ENCODE results near the gene ATOSB. TPM values are rescaled to one million over a fixed set of nuclear protein-coding genes. Genes with fewer than 3 reads are reported as not detected.

The ATOSB gene
- total and polyA plus RNA-seq, 8 donors: 8.6 to 63.0 (median 14.0) TPM

- peak overlapping the region; percentile 53 to 65 (median 60) for H3K4me3 ChIP-seq
- peak overlapping the region; percentile 87 to 95 (median 92) for H3K27ac ChIP-seq
- DNase-seq: no peak
- TF ChIP-seq EP300 (IDR thresholded peaks at IDR 0.05) (no peak), POLR2AphosphoS5 (IDR thresholded peaks at IDR 0.05) (no peak), POLR2A (IDR thresholded peaks at IDR 0.05) (no peak)
- TF ChIP-seq, protein P1, sequence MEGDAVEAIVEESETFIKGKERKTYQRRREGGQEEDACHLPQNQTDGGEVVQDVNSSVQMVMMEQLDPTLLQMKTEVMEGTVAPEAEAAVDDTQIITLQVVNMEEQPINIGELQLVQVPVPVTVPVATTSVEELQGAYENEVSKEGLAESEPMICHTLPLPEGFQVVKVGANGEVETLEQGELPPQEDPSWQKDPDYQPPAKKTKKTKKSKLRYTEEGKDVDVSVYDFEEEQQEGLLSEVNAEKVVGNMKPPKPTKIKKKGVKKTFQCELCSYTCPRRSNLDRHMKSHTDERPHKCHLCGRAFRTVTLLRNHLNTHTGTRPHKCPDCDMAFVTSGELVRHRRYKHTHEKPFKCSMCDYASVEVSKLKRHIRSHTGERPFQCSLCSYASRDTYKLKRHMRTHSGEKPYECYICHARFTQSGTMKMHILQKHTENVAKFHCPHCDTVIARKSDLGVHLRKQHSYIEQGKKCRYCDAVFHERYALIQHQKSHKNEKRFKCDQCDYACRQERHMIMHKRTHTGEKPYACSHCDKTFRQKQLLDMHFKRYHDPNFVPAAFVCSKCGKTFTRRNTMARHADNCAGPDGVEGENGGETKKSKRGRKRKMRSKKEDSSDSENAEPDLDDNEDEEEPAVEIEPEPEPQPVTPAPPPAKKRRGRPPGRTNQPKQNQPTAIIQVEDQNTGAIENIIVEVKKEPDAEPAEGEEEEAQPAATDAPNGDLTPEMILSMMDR (IDR thresholded peaks at IDR 0.05): no peak
- H3K9me3 ChIP-seq: no peaks in the 10 kb centered on the region
- WGBS, 5 donors: 0 to 1% (median 0%) methylated on average over 7 to 12 of the region's 12 CpGs
- H3K4me1 ChIP-seq: peaks cover 36 to 54% (median 53%) of the 10 kb centered on the region in 4 donors
- no peaks in the 10 kb centered on the region for H3K36me3 ChIP-seq
- no peaks in the 10 kb centered on the region for H3K27me3 ChIP-seq
- intact Hi-C loops (cut with DNase I; ENCODE audit: low total_unique reads): loop anchor here (5.0 to 10.0 kb wide), 2 partner anchors 141 to 358 kb away; no protein-coding TSS in a partner anchor
Measured at GRCh38 chr9:35116539-35116897, 856 bp upstream of the ATOSB start.

DNA sequence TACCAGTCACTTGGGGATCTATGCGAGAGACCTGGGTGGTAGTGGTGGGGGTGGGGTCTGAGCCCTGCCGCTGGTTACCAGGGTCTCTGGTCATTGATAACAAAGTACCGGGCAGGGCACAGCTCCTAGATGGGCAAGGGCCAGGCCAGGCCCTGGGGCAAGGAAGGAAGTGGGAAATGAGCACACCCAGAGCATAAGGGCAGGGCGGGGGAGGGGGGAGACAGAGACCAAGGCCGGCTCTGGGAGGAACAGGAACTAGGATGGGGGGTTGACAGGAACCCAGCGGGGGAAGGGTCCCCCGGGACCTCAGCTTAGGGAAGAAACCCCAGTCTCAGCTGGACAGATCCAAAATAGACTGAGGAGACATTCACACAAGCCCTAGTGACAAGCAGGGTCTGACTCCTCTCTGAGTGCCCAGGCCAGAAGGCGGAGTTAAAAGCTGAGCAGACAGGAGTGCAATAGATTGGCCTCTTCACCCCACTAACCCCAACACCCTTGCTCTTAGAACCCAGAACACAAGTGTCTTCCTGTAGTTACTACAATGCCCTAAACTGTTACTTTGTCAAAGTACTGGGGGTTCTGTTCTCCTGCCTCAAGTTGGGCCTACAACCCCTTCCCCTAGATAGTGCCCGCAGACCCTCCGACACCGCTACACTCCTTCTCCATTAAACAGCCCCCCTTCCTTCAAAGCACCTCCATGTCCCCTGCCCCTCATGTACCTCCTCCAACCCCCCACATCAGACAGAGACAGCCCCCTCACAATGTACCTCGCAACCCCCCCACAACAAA is 628 bp downstream of the ATOSB start:
- H3K27ac ChIP-seq: peak overlapping the region; percentile 87 to 95 (median 92)
- no peaks in the 10 kb centered on the region for H3K9me3 ChIP-seq
- TF ChIP-seq, protein P1 (IDR thresholded peaks at IDR 0.05): no peak
- TF ChIP-seq EP300 (IDR thresholded peaks at IDR 0.05): no peak
- TF ChIP-seq POLR2A (IDR thresholded peaks at IDR 0.05): no peak
- TF ChIP-seq POLR2AphosphoS5 (IDR thresholded peaks at IDR 0.05): no peak
- intact Hi-C loops (cut with DNase I; ENCODE audit: low total_unique reads): loop anchor here (5.0 to 10.0 kb wide), 2 partner anchors 142 to 360 kb away; no protein-coding TSS in a partner anchor
- H3K4me1 ChIP-seq: peaks cover 46 to 66% (median 65%) of the 10 kb centered on the region in 4 donors
- H3K36me3 ChIP-seq: no peaks in the 10 kb centered on the region
- H3K4me3 ChIP-seq: peak overlapping the region; percentile 53 to 65 (median 60)
- WGBS, 5 donors: 8 to 15% (median 13%) methylated on average over 12 of the region's 12 CpGs
- no peaks in the 10 kb centered on the region for H3K27me3 ChIP-seq
- peak; percentile 42 to 79 for DNase-seq

GRCh38 chr9:35114113-35114839 is 1.4 kb downstream of the ATOSB start:
- no peaks in the 10 kb centered on the region for H3K9me3 ChIP-seq
- WGBS, 5 donors: 1 to 6% (median 2%) methylated on average over 5 of the region's 5 CpGs
- no peaks in the 10 kb centered on the region for H3K27me3 ChIP-seq
- peaks cover 46 to 73% (median 71%) of the 10 kb centered on the region in 4 donors for H3K4me1 ChIP-seq
- DNase-seq: peak; percentile 64 to 95
- intact Hi-C loops (cut with DNase I; ENCODE audit: low total_unique reads): loop anchor here (10.0 kb wide), 1 partner anchor 361 kb away; no protein-coding TSS in a partner anchor
- H3K27ac ChIP-seq: peak overlapping the region; percentile 87 to 95 (median 92)
- H3K4me3 ChIP-seq: peak overlapping the region; percentile 53 to 65 (median 60)
- TF ChIP-seq, protein P1 (IDR thresholded peaks at IDR 0.05): no peak
- TF ChIP-seq POLR2A (IDR thresholded peaks at IDR 0.05): no peak
- no peak for TF ChIP-seq EP300 (IDR thresholded peaks at IDR 0.05)
- TF ChIP-seq POLR2AphosphoS5 (IDR thresholded peaks at IDR 0.05): peak in 1 of 3 donors; percentile 43
- H3K36me3 ChIP-seq: no peaks in the 10 kb centered on the region

Measured in stomach (tissue), 9 donors.